Vagina (tissue), 2 donors: ENCODE data around the gene CHIT1. TPM values are rescaled to one million over a fixed set of nuclear protein-coding genes. Genes with fewer than 3 reads are reported as not detected.
"Not testable (repeated sequence)": the region's sequence is repeated elsewhere in the genome, so short reads cannot be mapped to it uniquely, and the experiment has no call there.

Experiments used
- DNase-seq, 2 donors: peaks; one replicate each; pipeline ENCODE4 v3.0.0-alpha.2; 2017; ENCODE audit errors: extremely low spot score in 2 of 2
- H3K27ac ChIP-seq: fragments of 200-600 bp; sonication (generic); one replicate; pipeline ENCODE4 v1.5.1; 2019
- H3K27me3 ChIP-seq: fragments of 200-600 bp; sonication (generic); one replicate; pipeline ENCODE4 v1.5.1; 2019
- H3K36me3 ChIP-seq, 2 donors: fragments of 200-600 bp; sonication (generic); one replicate each; pipeline ENCODE4 v1.5.1; 2017 to 2019
- H3K4me1 ChIP-seq: fragments of 200-600 bp; sonication (generic); one replicate; pipeline ENCODE4 v1.5.1; 2019
- H3K4me3 ChIP-seq, 2 donors: fragments of 200-600 bp; sonication (generic); 1 replicate in 1 of 2; 2 replicates in 1 of 2; pipeline ENCODE4 v1.5.1; 2016 to 2019
- H3K9me3 ChIP-seq: fragments of 200-600 bp; sonication (generic); one replicate; pipeline ENCODE4 v1.5.1; 2019
- POLR2A ChIP-seq, 2 donors: fragments of 450-650 bp; IDR thresholded peaks; one replicate each; pipeline ENCODE4 v1.6.1; 2017; ENCODE audit warnings: antibody characterized with exemption in 2 of 2, mild to moderate bottlenecking in 2 of 2, moderate library complexity in 2 of 2
- POLR2AphosphoS5 ChIP-seq, 2 donors: sonication (generic); formaldehyde crosslinking; IDR thresholded peaks; one replicate each; pipeline ENCODE4 v1.9.0; 2017; ENCODE audit warnings: antibody characterized with exemption in 2 of 2, mild to moderate bottlenecking in 2 of 2, low read depth in 1 of 2; ENCODE audit not compliant: insufficient read depth in 1 of 2
- intact Hi-C: fragments of 100-400 bp; cut with DNase I; formaldehyde crosslinking; loops from one replicate; pipeline ENCODE4 v1.15.1; 2023
- total RNA-seq: library from RNA; depleted of rRNA; stranded (reverse); fragments of >200 nt; gene quantifications from one replicate; pipeline ENCODE4 v1.2.3, GENCODE V29; 2016
- TF ChIP-seq, protein P1 (sequence below), 3 experiments: fragments of 450-650 bp in 2 of 3; fragments of 200-600 bp in 1 of 3; sonication (generic) in 1 of 3; IDR thresholded peaks; one replicate each; pipeline ENCODE4 v1.5.1; 2017 to 2019; ENCODE audit warnings: antibody characterized with exemption in 3 of 3, mild to moderate bottlenecking in 2 of 3, moderate library complexity in 2 of 3

CHIT1 gene
- total RNA-seq, 1 donor from 2014 or later: not detected

DNA sequence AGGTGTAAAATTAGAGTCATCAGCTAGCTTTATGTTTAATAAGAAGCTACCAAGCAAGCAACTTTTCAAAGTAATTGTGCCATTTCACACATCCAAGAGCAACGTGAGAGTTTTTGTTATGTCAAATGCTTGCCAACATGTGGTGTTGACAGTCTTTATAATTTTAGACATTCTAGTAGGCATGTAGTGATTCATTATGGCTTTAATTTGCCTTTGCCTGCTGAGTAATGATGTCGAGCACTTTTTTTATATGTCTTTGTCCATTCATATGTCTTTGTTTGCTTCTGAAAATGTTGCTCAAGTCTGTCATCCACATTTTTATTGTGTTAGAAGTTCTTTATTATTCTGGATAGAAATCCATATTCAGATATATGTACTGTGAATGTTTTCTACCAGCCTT lies 21.4 kb upstream of the CHIT1 start:
- no peak overlapping the region for H3K4me3 ChIP-seq
- intact Hi-C loops: no loop called here
- DNase-seq: no peak
- H3K27me3 ChIP-seq: no peaks in the 10 kb centered on the region
- H3K27ac ChIP-seq: no peak overlapping the region
- H3K9me3 ChIP-seq: no peaks in the 10 kb centered on the region
- H3K4me1 ChIP-seq: no peaks in the 10 kb centered on the region
- H3K36me3 ChIP-seq: no peaks in the 10 kb centered on the region
- TF ChIP-seq, protein P1, sequence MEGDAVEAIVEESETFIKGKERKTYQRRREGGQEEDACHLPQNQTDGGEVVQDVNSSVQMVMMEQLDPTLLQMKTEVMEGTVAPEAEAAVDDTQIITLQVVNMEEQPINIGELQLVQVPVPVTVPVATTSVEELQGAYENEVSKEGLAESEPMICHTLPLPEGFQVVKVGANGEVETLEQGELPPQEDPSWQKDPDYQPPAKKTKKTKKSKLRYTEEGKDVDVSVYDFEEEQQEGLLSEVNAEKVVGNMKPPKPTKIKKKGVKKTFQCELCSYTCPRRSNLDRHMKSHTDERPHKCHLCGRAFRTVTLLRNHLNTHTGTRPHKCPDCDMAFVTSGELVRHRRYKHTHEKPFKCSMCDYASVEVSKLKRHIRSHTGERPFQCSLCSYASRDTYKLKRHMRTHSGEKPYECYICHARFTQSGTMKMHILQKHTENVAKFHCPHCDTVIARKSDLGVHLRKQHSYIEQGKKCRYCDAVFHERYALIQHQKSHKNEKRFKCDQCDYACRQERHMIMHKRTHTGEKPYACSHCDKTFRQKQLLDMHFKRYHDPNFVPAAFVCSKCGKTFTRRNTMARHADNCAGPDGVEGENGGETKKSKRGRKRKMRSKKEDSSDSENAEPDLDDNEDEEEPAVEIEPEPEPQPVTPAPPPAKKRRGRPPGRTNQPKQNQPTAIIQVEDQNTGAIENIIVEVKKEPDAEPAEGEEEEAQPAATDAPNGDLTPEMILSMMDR (IDR thresholded peaks at IDR 0.05): no peak
- TF ChIP-seq POLR2AphosphoS5 (IDR thresholded peaks at IDR 0.05; ENCODE audit: insufficient read depth in 1 of 2, low read depth in 1 of 2) (no peak), POLR2A (IDR thresholded peaks at IDR 0.05) (no peak)

DNA sequence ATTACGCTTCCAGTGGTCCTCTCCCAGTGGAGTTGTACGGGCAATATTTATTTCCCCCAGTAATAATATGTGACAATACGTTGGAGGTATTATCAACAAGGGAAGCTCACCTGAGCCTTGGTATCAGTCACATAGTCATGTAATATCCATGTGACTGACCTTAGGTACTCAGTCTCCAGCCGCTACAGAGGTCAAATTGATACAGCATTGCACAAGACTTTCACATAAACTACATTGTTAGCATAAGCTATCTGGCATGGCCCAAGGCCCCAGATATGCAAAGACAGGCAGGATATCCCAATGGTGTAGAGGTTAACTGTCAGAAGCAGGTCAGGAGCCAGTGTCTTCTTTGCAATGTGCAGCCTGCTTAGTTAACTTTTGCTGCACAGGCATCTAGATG lies 15.3 kb upstream of the CHIT1 start:
- Histone ChIP-seq H3K4me1 (no peaks in the 10 kb centered on the region), H3K36me3 (no peaks in the 10 kb centered on the region), H3K27ac (no peak overlapping the region), H3K4me3 (no peak overlapping the region), H3K27me3 (no peaks in the 10 kb centered on the region), H3K9me3 (no peaks in the 10 kb centered on the region)
- no peak for TF ChIP-seq POLR2AphosphoS5 (IDR thresholded peaks at IDR 0.05; ENCODE audit: insufficient read depth in 1 of 2, low read depth in 1 of 2)
- TF ChIP-seq, protein P1 (IDR thresholded peaks at IDR 0.05): no peak
- TF ChIP-seq POLR2A (IDR thresholded peaks at IDR 0.05): no peak
- intact Hi-C loops: no loop called here
- DNase-seq: no peak

DNA sequence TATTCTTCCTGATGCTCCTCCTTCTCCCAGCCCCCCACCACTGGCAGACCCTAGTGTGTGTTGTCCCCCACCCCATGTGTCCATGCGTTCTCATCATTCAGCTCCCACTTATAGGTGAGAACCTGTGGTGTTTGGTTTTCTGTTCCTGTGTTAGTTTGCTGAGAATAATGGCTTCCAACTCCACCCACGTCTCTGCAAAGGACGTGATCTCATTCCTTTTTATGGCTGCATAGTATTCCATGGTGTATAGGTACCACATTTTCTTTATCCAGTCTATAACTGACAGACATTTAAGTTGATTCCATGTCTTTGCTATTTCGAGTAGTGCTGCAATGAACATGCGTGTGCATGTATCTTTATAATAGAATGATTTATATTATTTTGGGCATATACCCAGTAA lies 12.2 kb upstream of the CHIT1 start:
- H3K27me3 ChIP-seq, H3K36me3 ChIP-seq, DNase-seq, H3K27ac ChIP-seq, intact Hi-C loops, H3K4me3 ChIP-seq, H3K4me1 ChIP-seq, H3K9me3 ChIP-seq: not testable (repeated sequence)

DNA sequence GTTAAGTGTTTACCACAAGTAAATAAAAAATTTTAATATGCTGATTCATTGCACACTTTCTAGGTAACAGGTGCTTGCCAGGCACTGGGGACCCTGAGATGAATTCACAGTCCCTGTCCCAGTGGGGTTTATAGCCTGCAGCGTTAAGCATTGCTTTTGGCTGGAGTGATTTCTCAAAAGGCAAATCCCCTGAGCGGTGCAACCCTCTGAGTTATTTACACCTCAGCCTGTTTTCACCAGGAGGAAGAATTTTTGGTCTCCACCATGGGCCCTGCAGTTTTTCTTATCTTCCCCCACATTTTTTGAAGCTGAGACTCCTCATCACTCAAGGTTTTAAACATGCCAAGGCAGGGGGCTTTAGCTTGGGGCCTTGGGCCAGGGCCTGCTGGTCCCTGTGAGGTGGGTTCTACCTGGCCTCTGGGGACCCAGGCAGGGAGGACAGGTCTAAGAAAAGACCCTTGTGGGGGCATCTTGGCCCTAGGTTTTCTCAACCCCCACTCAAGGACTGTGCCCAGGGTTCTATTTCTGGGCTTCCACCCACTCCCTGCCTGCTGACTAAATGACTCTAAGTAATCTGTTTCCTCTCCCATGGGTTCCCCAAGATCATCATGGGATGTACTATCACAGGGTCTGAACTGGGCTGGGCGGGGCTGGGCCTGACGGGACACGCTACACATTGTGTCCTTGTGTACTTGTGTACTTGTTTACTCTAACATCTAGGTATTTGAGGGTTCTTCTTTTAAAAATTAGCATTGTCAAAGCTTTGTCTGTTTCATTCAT lies 10.2 kb upstream of the CHIT1 start:
- Histone ChIP-seq H3K4me3 (no peak overlapping the region), H3K4me1 (no peaks in the 10 kb centered on the region), H3K27ac (no peak overlapping the region), H3K36me3 (no peaks in the 10 kb centered on the region), H3K27me3 (no peaks in the 10 kb centered on the region), H3K9me3 (peaks cover 2% of the 10 kb centered on the region)
- TF ChIP-seq, protein P1 (IDR thresholded peaks at IDR 0.05): no peak
- TF ChIP-seq POLR2A (IDR thresholded peaks at IDR 0.05) (no peak), POLR2AphosphoS5 (IDR thresholded peaks at IDR 0.05; ENCODE audit: insufficient read depth in 1 of 2, low read depth in 1 of 2) (no peak)
- intact Hi-C loops: no loop called here
- no peak for DNase-seq

DNA sequence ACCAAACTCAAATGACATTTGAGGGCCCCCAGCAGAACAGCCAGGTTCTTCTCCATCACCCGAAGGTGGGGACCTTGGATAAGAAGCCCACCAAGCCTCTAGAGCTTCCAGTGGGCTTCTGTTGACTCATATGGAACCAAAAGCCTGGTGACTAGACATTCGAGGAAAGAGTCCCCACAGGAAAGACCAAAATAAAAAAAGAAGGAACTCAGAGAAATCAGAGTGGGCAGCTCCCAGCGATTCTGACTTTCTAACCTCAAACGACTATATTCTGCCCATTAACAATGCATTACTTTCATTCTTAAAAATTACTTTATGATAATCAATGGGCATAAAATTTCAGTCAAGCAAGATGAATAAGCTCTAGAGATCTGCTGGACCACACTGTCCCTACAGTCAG lies 9.6 kb upstream of the CHIT1 start:
- H3K9me3 ChIP-seq: peaks cover 2% of the 10 kb centered on the region
- H3K4me1 ChIP-seq: no peaks in the 10 kb centered on the region
- no peak overlapping the region for H3K4me3 ChIP-seq
- TF ChIP-seq POLR2A (IDR thresholded peaks at IDR 0.05) (no peak), POLR2AphosphoS5 (IDR thresholded peaks at IDR 0.05; ENCODE audit: insufficient read depth in 1 of 2, low read depth in 1 of 2) (no peak)
- DNase-seq: no peak
- H3K27me3 ChIP-seq: no peaks in the 10 kb centered on the region
- H3K27ac ChIP-seq: no peak overlapping the region
- intact Hi-C loops: no loop called here
- H3K36me3 ChIP-seq: no peaks in the 10 kb centered on the region

DNA sequence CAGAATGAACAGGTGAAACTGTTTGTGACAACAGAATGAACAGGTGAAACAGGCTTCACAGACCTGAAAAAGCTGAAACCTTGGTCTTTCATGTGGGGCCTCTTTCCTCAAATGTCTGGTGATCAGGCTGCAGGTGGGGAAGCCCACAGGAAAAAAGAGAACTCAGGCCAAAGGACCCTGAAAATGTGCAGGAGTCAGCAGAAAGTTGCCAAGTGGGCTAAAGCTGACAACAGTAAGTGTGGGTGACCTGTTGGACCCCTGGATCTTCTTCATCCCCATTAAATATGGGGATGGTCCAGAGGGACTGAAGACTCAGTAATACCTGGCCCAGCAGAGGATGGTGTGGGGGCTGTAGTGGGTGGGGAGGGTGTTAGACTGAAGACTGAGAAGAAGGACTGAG lies 9.1 kb upstream of the CHIT1 start:
- H3K36me3 ChIP-seq: no peaks in the 10 kb centered on the region
- TF ChIP-seq, protein P1 (IDR thresholded peaks at IDR 0.05): no peak
- TF ChIP-seq POLR2A (IDR thresholded peaks at IDR 0.05): no peak
- no peak for TF ChIP-seq POLR2AphosphoS5 (IDR thresholded peaks at IDR 0.05; ENCODE audit: insufficient read depth in 1 of 2, low read depth in 1 of 2)
- H3K9me3 ChIP-seq: peaks cover 2% of the 10 kb centered on the region
- no peak for DNase-seq
- intact Hi-C loops: no loop called here
- no peak overlapping the region for H3K4me3 ChIP-seq
- H3K27ac ChIP-seq: no peak overlapping the region
- no peaks in the 10 kb centered on the region for H3K4me1 ChIP-seq
- no peaks in the 10 kb centered on the region for H3K27me3 ChIP-seq

DNA sequence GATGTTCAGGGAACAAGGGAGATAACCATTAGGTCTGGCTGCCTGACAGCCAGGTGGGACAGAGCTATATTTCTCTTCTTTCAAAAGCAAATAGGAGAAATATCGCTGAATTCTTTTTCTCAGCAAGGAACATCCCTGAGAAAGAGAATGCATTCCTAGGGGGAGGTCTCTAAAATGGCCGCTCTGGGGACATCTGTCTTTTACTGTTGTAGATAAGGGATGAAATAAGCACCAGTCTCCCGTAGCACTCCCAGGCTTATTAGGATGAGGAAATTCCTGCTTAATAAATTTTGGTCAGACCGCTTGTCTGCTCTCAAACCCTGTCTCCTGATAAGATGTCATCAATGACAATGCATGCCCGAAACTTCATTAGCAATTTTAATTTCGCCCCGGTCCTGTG lies 5.4 kb upstream of the CHIT1 start:
- H3K9me3 ChIP-seq, intact Hi-C loops, DNase-seq, H3K4me1 ChIP-seq, H3K27ac ChIP-seq, H3K36me3 ChIP-seq, H3K4me3 ChIP-seq, H3K27me3 ChIP-seq: not testable (repeated sequence)
